KMS-11 (cell line): Measurements from ENCODE around the gene HIPK4.
"Not testable (repeated sequence)": the region's sequence is repeated elsewhere in the genome, so short reads cannot be mapped to it uniquely, and the experiment has no call there.

ENCODE experiments used
- H2AFZ ChIP-seq: fragments of 200-600 bp; sonication (generic); 2 replicates; pipeline ENCODE4 v1.6.1; 2016; ENCODE audit warnings: antibody characterized with exemption, mixed run types, low read depth
- H3K27ac ChIP-seq: fragments of 200-600 bp; sonication (generic); 2 replicates; pipeline ENCODE4 v1.6.1; 2016; ENCODE audit warnings: mild to moderate bottlenecking, mixed run types
- H3K27me3 ChIP-seq: fragments of 200-600 bp; sonication (generic); 2 replicates; pipeline ENCODE4 v1.6.1; 2017; ENCODE audit warnings: mild to moderate bottlenecking, low read depth, mixed run types, moderate library complexity; ENCODE audit not compliant: insufficient read depth
- H3K36me3 ChIP-seq: fragments of 200-600 bp; sonication (generic); 2 replicates; pipeline ENCODE4 v1.6.1; 2017; ENCODE audit warnings: mild to moderate bottlenecking, mixed run types; ENCODE audit not compliant: insufficient read depth
- H3K4me1 ChIP-seq: fragments of 200-600 bp; sonication (generic); 2 replicates; pipeline ENCODE4 v1.6.1; 2016; ENCODE audit warnings: mild to moderate bottlenecking, low read depth, mixed run types; ENCODE audit not compliant: poor library complexity, severe bottlenecking
- H3K4me2 ChIP-seq: fragments of 200-600 bp; sonication (generic); 2 replicates; pipeline ENCODE4 v1.7.0; 2016; ENCODE audit warnings: mild to moderate bottlenecking, mixed run types
- H3K4me3 ChIP-seq: fragments of 200-600 bp; sonication (generic); IDR thresholded peaks from 2 replicates; pipeline ENCODE4 v1.6.1; 2017; ENCODE audit warnings: low read depth, low read length, mixed read lengths; ENCODE audit not compliant: insufficient read depth
- H3K79me2 ChIP-seq: fragments of 200-600 bp; sonication (generic); 2 replicates; pipeline ENCODE4 v1.6.1; 2016; ENCODE audit warnings: low read depth, mixed run types; ENCODE audit not compliant: insufficient read depth
- H3K9ac ChIP-seq: fragments of 200-600 bp; sonication (generic); 2 replicates; pipeline ENCODE4 v1.6.1; 2016; ENCODE audit warnings: mild to moderate bottlenecking, mixed run types
- H4K20me1 ChIP-seq: fragments of 200-600 bp; sonication (generic); 2 replicates; pipeline ENCODE4 v1.6.1; 2016; ENCODE audit warnings: mild to moderate bottlenecking, mixed run types; ENCODE audit not compliant: insufficient read depth
- CTCF ChIP-seq: fragments of 200-600 bp; sonication (generic); conservative IDR thresholded peaks from 2 replicates; pipeline ENCODE4 v1.6.1; 2017; ENCODE audit warnings: low read depth, mild to moderate bottlenecking, antibody characterized with exemption, low read length, moderate library complexity, mixed read lengths

The HIPK4 gene

GRCh38 chr19:40390084-40390742 is at the start of gene HIPK4:
TSS of gene HIPK4 (minus strand) at chr19:40390181. CDS start at chr19:40389902, 279 bp downstream.
- Histone ChIP-seq H3K36me3 (no peaks in the 10 kb centered on the region), H3K27ac (no peak within 1 kb of the TSS), H3K9ac (no peak within 1 kb of the TSS), H3K4me2 (no peak within 1 kb of the TSS), H2AFZ (no peak within 1 kb of the TSS), H4K20me1 (no peaks in the 10 kb centered on the region), H3K79me2 (no peaks in the 10 kb centered on the region), H3K27me3 (no peaks in the 10 kb centered on the region; the same call in 1 of the 2 replicates), H3K4me1 (no peaks in the 10 kb centered on the region), H3K4me3 (no peak within 1 kb of the TSS)
- TF ChIP-seq CTCF: no peak

DNA sequence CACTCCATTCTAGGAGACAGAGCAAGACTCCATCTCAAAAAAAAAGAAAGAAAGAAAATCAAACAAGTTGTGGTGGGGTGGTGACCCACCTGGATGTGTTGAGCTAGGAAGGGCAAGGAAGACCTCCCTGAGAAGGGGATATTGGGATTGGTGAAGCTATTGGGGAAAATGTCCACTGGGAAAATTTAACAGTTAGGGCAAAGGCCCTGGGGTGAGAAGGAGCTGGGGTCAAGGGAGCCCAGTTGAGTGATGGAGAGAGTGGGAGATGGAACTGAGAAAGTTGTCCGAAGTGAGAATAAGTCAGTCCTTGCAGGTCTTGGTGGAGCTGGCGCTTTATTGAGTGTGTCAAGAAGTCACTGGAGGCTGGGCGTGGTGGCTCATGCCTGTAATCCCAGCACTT is 48.3 kb upstream of the HIPK4 start:
- H3K4me1 ChIP-seq: peaks cover 39% of the 10 kb centered on the region
- H3K4me2 ChIP-seq: no peak overlapping the region
- H3K4me3 ChIP-seq: no peak overlapping the region
- H3K79me2 ChIP-seq: peaks cover 9% of the 10 kb centered on the region
- no peak overlapping the region for H3K27ac ChIP-seq
- H3K9ac ChIP-seq: no peak overlapping the region
- H4K20me1 ChIP-seq: no peaks in the 10 kb centered on the region
- no peak overlapping the region for H2AFZ ChIP-seq
- no peaks in the 10 kb centered on the region; the same call in 1 of the 2 replicates for H3K36me3 ChIP-seq
- H3K27me3 ChIP-seq: no peaks in the 10 kb centered on the region
- TF ChIP-seq CTCF: no peak

GRCh38 chr19:40433391-40434216 is 43.6 kb upstream of the HIPK4 start:
- H3K4me2 ChIP-seq: peak overlapping the region; percentile 100
- H3K79me2 ChIP-seq: no peaks in the 10 kb centered on the region
- no peak overlapping the region for H3K4me3 ChIP-seq
- peaks cover 37% of the 10 kb centered on the region for H3K4me1 ChIP-seq
- H3K27me3 ChIP-seq: no peaks in the 10 kb centered on the region
- H3K9ac ChIP-seq: peak overlapping the region; percentile 85
- H2AFZ ChIP-seq: peak overlapping the region; percentile 95
- no peak for TF ChIP-seq CTCF
- no peaks in the 10 kb centered on the region for H3K36me3 ChIP-seq
- H3K27ac ChIP-seq: peak overlapping the region; percentile 89
- H4K20me1 ChIP-seq: no peaks in the 10 kb centered on the region

- H2AFZ ChIP-seq: peak overlapping the region; percentile 95
- peak overlapping the region; percentile 100 for H3K4me2 ChIP-seq
- not testable (repeated sequence) for H3K4me3 ChIP-seq, H3K79me2 ChIP-seq, H3K27me3 ChIP-seq, H3K36me3 ChIP-seq, H4K20me1 ChIP-seq
- peak overlapping the region; percentile 89 for H3K27ac ChIP-seq
- H3K9ac ChIP-seq: peak overlapping the region; percentile 85; the same call in 1 of the 2 replicates
- peaks cover 37% of the 10 kb centered on the region for H3K4me1 ChIP-seq
Measured at GRCh38 chr19:40432760-40433159, 42.8 kb upstream of the HIPK4 start.

DNA sequence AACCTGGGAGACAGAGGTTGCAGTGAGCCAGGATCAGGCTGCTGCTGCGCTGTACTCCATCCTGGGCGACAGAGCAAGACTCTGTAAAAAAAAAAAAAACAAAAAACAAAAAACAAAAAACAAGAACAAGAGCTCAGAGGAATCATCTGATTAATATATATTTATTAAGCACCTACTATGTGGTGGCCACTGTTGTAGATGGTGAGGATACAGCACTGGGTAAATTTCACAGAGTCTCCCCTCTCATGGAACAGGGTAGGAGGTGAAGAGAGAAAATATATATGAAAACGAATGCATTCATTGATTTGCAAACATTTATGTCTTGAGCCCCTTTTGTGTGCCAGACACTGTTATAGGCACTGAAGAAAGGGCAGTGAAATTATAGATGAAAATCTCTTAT is 41.7 kb upstream of the HIPK4 start:
- Histone ChIP-seq H3K36me3 (no peaks in the 10 kb centered on the region), H3K27me3 (no peaks in the 10 kb centered on the region), H2AFZ (no peak overlapping the region), H3K9ac (no peak overlapping the region), H4K20me1 (no peaks in the 10 kb centered on the region), H3K4me2 (no peak overlapping the region), H3K27ac (no peak overlapping the region), H3K79me2 (no peaks in the 10 kb centered on the region), H3K4me1 (peaks cover 39% of the 10 kb centered on the region), H3K4me3 (no peak overlapping the region)
- TF ChIP-seq CTCF: no peak

GRCh38 chr19:40430242-40430641 is 40.3 kb upstream of the HIPK4 start:
- not testable (repeated sequence) for H2AFZ ChIP-seq, H3K4me2 ChIP-seq, H3K36me3 ChIP-seq, H3K27ac ChIP-seq, H3K9ac ChIP-seq, H3K79me2 ChIP-seq, H4K20me1 ChIP-seq, H3K27me3 ChIP-seq, H3K4me3 ChIP-seq
- peaks cover 40% of the 10 kb centered on the region for H3K4me1 ChIP-seq

GRCh38 chr19:40428197-40428596 is 38.2 kb upstream of the HIPK4 start:
- not testable (repeated sequence) for H4K20me1 ChIP-seq, H3K4me3 ChIP-seq, H3K27ac ChIP-seq, H3K36me3 ChIP-seq, H3K4me2 ChIP-seq, H3K79me2 ChIP-seq, H2AFZ ChIP-seq, H3K27me3 ChIP-seq, H3K9ac ChIP-seq
- H3K4me1 ChIP-seq: peaks cover 31% of the 10 kb centered on the region
